RKO (cell line): ENCODE results near the gene ARRB1.
"Not testable (repeated sequence)": the region's sequence is repeated elsewhere in the genome, so short reads cannot be mapped to it uniquely, and the experiment has no call there.

Experiments used
- DNase-seq: peaks from one replicate; pipeline ENCODE4 v3.0.0-alpha.2; 2016; ENCODE audit warnings: low spot score

The ARRB1 gene

DNA sequence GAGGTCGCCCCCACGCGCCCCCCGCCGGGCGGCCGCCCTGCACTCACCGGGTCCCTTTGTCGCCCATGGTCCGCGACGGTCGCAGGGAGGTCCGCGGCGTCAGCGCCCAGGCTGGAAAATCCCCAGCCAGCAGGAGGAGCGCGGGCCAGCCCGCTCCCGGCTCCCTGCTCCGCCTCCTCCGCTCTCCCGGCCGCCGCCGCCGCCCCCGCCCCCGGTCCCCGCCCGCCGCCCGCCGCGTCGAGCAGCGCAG, at the start of gene ARRB1:
ARRB1 (minus strand) TSS at position 121 of the 250 bp plus-strand sequence; CDS start at position 67, 54 bp downstream.
- peak; percentile 34 for DNase-seq

DNA sequence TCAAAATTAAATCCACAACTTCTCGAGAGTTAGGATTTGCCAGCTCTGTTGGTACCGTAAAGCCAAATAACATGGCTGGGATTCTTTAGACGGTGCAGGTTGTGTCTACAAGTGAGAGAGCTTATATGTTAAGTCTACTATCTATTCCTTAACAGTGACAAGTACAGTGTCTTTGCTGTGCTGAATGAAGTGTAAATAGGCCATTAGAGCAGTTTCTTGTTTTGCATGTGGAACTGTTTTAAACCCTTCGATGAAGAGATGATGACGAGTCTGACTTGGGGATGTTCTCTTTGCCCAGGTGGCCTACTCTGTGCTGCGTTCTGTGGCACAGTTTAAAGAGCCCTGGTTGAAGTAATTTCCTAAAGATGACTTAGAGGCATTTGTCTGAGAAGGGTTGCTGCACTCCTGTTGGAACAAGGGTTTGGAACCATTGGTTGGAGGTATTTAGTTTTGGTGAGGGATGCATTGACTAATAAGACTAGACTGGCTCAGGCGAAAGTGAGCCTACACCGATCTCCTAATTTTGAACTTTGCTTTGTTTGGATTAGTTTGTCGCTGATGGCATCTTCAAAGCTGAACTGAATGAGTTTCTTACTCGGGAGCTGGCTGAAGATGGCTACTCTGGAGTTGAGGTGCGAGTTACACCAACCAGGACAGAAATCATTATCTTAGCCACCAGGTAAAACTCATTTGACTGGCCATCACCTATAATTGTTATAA, 48.8 kb upstream of the ARRB1 start:
- peak; percentile 80 for DNase-seq

DNA sequence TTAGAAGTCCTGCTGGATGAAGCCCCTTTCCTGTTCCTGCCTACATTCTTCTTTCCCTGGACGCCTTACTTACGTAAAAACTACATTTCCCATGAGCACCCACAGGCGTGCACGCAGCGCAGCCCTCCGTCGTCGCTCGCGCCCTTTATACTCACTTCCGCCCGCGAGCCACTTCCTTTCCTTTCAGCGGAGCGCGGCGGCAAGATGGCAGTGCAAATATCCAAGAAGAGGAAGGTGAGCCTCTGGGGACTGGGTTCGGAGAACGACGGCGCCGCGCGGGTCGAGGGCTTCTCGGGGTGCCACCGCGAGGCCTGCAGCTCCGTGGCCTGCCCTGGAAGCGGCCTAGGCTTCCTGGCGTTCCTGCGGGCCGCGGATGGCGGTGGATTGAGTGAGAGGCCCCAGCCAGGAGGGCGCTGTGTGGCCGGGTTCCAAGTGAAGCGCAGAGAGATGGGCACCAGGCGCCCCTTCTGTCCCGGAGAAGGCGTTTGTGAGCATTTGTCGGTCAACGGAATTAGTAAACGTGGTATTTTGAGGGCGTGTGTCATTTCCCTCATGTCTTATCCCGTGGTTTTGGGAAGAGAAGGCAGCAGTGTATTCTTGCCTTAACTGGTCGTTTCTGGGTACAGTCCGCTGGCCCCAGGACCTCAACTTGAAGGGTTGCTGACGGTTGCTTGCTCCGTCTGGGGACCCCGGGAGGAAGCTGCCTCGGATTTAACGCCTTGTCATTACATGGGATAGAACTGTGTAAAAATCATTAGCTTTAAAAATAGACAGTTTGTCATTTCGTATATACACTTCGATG, 48.1 kb upstream of the ARRB1 start, which contains the start of gene RPS3:
RPS3 (plus strand) TSS at position 175 of the 802 bp plus-strand sequence; CDS start at position 205, 30 bp downstream.
- DNase-seq: peak; percentile 95

DNA sequence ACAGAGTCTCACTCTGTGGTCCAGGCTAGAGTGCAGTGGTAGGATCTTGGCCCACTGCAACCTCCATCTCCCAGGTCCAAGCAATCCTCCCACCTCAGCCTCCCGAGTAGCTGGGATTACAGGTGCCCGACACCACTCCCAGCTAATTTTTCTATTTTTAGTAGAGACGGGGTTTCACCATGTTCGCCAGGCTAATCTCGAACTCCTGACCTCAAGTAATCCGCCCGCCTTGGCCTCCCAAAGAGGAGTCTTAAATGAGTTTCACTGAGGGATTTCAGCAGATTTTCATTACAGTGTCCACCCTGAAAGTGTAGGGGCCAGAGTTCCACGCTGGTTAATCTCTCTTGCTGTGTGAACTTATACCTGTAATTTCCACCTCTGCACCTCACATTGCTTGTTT, 47.4 kb upstream of the ARRB1 start:
- DNase-seq: no peak

DNA sequence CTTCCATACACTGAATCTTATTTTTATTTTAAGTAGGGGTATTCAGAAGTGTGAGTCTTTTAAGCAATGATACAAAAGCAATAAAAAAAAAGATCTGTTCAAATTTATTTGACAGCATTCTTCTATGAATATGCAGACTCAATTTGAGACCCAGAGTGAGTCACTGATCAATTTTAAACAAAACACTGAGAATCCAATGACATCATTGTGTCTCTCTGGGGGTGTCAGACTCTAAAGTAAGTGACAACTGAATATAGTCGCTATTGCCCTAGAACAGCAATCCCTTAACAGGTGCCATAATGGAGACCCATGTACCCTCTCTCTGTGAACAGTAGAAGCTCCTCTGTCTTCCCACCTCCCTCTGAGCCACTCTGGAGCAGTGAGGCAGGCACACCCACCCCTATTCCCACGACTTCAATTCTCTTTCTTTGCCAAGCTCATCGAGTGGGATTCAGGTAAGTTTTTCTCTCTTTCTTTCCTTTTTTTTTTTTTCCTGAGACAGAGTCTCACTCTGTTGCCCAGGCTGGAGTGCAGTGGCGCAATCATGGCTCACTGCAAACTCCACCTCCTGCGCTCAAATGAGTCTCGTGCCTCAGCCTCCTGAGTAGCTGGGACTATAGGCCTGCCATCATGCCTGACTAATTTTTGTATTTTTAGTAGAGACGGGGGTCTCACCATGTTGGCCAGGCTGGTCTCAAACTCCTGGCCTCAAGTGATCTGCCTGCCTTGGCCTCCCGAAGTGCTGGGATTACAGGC, 42.8 kb upstream of the ARRB1 start:
- no peak for DNase-seq

DNA sequence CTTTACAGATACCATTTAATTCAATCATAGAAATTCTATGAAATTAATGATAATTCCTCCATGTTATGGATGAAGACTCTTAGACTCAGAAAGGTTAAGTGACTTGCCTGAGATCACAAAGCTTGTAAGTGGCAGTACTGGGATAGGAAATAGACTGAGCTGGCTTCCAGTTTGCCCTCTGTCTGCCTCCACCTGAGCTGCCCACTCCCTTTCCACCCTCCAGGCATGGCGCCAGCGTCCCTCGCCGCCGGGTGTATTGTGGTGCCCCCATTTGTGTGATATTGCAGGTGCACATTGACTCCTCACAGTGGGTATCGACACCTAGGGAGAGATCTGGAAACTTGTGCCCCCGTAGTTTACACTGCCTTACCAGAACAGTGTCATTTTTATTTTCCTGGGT, 38.5 kb upstream of the ARRB1 start:
- DNase-seq: no peak

DNA sequence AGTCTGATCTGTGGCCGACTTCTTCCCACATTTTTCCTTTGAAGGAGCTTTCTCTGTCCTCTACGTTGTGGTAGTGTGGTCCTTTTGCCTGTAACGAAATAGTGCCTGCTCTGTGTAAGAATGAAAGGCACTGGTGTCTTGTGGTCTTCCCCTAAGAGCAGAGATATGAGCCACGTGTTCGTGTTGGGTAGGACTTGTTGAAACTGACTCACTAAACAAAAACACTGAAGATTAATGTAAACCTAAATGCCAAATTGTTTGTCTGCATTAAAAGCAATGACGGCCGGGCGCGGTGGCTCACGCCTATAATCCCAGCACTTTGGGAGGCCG, 37.8 kb upstream of the ARRB1 start:
- no peak for DNase-seq

DNA sequence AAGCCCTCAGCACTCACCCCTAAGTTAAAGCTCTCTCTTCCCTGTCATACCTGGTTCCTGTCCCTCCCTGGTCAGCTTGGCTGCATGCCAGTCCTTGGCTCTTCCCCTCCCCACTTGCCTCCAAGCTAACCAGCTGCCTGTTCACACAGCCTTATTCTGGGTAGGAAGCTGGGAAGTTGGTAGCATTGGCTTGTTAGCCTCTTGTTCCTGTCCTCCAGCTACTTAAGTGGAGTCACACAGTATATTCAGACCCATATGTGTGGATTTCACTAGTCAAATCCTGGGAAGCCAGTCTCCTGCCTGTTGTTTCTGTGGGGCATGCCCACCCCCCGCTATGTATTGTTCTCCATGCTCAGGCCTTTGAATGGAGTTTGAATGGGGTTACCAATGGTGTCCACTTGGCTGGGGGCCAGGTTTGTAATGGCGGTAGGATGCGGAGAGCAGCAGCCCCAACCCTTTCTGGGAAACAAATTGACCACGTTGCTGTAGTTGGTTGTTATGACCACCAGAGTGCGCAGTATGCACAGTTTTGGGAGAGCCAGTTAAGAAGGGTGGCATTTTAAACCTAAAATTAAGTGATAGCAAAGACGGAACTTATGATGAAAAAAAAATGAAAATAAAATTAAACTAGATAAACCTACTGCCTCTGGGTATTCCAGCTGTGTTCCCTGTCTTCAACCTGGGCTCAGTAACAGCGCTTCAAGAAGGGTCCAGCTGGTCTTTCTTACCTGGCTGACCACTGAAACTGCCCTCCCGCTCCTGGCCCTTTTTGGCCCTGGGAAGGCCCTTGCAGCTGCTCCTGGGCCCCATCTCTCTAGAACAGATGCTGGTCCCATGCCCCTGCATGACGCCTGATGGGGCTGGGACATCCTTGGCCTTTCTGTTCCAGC, 37.2 kb upstream of the ARRB1 start:
- DNase-seq: peak; percentile 84

DNA sequence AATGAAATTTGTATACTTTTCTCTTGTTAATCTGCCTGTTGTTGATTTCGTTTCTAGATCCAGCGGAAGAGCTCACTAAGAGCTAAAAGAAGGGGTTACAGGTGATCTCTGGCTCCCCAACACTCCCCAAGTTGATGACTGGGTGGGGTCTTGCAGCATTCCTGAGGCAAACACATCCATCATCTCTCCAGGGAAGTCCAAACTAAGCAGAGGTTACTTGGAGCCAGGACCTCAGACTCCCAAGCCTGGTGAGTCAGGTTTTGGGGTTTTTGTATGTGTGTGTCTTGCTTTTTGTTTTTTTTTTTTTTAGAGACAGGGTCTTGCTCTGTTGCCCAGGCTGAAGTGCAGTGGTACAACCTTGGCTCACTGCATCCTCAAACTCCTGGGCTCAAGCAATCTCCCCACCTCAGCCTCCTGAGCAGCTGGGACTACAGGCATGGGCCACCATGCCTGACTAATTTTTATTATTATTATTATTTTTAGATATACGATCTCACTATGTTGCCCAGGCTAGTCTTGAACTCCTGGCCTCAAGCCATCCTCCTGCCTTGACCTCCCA, 36.4 kb upstream of the ARRB1 start:
- no peak for DNase-seq

DNA sequence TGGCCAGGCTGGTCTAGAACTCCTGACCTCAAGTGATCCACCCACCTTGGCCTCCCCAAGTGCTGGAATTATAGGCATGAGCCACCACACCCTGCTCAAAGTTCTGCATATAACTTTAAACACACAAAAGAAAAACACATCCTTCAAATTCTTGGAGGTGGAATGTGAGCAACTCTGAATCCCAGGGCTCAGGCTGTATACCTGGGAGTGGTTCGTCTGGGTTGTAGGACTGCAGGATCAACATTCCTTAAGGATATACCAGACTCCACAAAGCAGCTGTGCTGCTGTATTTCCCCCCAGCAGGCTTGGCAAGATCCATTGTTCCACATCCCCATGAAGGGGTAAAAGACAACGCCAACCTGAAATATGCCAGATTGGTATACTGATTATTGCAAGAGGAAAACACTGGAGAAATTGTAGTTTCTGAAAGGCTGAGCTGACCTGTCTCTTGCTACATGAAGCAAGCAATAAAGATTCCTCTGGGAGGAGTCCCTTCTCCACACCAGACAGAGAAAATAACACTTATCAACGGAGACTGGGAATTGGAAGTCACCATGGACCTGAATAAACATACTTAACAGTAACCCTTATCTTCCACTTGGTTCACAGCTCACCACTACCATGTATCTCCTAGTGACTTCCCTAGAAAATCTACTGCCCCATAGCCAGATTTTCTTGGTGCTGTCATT, 35.6 kb upstream of the ARRB1 start:
- DNase-seq: no peak

DNA sequence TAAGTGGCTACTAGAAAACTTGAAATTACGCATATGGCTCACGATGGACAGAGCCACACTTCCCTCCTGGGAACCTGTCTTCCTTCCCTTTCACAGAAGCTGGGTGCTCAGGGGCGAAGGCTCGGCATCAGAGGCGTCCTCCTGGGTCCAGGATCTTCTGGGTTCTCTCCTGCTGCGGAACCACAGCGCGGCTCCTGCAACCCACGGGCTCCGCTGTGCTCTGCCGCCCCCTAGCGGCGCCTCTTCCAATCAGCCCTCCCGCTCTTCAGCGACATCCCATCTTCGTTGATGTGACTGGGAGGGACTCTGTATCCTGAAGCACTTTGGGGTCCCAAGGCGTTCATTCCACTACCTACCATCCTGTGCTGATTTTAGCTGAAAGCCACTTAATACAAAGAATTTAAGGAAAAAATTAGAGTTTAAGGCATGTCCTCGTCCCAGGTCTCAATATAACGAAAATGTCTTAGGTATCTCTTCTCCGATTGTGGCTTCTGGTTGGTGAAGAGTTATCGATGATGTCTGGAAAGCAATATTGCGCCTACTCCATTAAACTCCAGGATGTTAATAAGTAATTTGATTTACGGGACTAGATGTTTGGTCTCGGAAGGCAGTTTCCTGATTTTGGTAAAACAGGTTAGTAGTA, 33.1 kb upstream of the ARRB1 start:
- peak; percentile 59 for DNase-seq

DNA sequence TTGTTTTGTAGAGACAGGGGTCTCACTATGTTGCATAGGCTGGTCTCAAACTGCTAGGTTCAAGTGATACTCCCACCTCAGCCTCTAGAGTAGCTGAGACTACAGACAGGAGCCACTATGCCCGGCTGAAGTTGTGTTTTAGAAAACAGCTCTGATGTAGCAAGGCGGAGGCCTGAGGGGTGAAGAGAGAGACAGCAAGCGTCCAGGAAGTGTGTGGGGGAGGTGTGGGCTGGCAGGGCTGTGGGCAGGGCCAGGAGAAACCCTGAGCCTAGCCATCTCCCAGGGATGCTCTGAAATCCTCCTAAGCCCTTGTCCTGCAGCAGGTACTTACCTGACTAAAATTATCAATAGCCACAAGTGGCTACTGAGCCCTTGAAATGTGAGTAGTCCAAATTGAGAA, 31.8 kb upstream of the ARRB1 start:
- DNase-seq: no peak

DNA sequence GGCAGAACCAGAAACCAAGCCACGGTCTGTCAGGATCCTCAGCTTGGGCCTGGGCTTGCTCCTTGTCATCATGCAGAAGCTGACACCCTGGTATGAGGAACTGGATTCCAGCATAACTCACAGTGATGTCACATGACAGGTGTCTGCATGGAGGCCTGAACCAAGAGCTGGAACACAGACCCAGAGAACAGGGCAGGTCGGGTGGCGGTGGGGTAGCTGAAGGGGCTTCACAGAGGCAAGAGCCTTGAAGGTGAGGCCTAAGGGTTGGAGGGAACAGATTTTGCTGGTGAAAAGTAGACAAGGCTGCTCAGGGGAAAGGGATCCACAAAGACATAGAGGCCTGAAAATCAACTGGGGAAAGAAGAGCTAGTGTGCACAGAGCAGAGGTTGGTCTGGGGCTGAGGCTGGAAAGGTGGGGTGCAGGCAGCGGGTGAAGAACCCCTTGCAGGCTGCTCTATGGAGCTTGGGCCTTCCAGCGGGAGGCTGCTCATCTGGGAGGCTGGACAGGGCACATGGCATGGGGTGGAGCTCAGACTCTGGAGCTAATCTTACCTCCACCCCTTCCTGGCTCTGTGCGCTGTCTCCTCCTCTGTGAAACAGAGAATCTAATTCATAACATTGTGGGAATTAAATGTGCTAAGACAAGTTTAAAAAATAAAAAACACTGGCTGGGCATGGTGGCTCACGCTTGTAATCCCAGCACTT, 29.4 kb upstream of the ARRB1 start:
- DNase-seq: no peak

DNA sequence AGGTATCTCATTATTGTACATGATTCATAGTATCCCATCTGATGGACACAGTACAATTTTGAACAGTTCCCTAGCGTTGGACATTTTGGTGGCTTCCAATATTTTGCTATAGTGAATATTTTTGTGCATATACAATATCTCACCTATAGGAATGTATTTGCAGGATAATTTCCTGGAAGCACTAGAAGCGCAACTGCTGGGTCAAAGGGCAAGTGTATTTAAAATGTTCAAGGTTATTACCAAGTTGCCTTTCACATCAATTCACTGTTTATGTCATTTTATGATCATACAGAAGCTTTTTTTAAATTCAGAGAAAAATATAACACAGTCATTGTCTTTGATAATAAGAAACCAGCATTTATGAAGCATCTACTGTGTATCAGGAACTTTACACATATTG, 28.8 kb upstream of the ARRB1 start:
- DNase-seq: no peak

DNA sequence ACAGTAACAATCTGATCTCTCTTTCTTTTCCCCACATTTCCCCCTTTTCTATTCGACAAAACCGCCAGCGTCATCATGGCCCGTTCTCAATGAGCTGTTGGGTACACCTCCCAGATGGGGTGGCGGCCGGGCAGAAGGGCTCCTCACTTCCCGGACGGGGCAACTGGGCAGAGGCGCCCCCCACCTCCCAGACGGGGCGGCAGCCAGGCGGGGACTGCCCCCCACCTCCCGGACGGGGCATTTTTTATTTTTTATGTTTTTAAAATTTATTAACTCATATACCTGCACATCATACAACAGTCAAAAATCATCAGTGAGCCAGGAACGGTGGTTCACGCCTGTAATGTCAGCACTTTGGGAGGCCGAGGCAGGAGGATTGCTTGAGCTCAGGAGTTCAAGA, 27.3 kb upstream of the ARRB1 start:
- not testable (repeated sequence) for DNase-seq

DNA sequence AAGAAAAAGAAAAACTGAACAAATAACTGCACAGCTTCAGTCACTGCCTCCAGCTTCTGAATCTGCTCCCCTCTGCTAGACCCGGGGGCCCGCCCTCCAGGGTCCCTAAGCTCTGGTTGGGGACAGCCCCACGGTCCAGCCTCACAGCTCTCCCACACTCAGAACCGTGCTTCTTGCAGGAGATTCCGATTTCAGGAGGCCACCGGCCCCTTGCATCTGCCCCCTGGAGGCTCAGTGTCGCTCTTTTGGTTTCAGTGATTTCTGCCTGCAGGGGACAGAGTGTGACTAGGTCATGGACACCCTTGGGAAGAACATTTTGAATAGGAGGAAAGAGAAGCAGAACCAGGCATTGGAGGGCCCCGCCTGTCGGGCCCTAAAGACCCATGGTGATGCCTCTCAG, 24.7 kb upstream of the ARRB1 start:
- no peak for DNase-seq

DNA sequence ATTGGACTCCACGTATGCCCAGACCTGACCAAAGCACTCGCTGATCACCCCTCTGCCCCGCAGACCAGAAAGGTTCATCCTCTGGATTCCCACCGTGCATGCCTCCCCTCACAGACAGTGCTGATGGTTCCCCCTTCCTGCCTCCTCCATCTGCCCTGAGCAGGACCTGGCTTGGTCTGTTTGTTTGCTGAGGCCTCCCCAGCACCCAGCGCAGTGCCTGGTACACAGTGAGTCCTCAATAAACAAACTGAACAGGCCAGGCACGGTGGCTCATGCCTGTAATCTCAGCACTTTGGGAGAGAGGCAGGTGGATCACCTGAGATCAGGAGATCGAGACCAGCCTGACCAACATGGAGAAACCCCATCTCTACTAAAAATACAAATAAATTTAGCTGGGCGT, 24.2 kb upstream of the ARRB1 start:
- DNase-seq: no peak

DNA sequence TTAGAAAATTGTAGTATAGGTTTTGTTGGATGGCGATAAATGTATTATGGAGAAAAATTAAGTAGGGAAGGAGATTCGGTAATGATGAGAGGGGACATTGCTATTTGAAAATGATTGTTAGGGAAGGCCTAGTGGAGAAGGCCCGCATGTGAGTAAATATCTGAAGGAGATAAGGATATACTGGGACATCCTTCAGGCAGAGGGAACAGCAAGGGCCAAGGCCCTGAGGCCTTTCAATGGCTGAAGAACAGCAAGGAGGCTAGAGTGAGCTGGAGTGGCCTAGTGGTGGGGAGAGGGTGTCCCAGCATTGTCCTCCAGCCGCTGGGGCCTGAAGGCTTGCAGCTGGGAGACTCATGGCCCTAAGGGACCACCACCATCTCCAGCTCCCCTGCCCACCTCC, 23.2 kb upstream of the ARRB1 start:
- DNase-seq: no peak

DNA sequence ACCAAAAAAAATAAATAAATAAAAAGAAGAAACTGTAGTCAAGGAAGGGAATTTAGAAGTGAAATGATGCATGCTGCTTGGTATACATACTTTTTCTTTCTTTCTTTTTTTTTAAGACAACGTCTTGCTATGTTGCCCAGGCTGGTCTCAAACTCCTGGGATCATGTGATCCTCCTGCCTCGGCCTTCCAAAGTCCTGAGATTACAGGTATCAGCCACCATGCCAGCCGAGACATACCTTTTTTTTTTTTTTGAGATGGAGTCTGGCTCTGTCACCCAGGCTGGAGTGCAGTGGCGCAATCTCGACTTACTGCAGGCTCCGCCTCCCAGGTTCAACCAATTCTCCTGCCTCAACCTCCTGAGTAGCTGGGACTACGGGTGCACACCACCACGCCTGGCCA, 21.7 kb upstream of the ARRB1 start:
- DNase-seq: no peak
